Stimulated activated CD4-positive, alpha-beta T cell treated with anti-CD3 and anti-CD28 coated beads, Interleukin-4, amount 100 ng/mL, for 1 hour (primary cell): ENCODE data around the gene LDAH.

Experiments used
- DNase-seq: peaks from one replicate; pipeline ENCODE4 v3.0.0-alpha.2; 2020

LDAH gene

DNA sequence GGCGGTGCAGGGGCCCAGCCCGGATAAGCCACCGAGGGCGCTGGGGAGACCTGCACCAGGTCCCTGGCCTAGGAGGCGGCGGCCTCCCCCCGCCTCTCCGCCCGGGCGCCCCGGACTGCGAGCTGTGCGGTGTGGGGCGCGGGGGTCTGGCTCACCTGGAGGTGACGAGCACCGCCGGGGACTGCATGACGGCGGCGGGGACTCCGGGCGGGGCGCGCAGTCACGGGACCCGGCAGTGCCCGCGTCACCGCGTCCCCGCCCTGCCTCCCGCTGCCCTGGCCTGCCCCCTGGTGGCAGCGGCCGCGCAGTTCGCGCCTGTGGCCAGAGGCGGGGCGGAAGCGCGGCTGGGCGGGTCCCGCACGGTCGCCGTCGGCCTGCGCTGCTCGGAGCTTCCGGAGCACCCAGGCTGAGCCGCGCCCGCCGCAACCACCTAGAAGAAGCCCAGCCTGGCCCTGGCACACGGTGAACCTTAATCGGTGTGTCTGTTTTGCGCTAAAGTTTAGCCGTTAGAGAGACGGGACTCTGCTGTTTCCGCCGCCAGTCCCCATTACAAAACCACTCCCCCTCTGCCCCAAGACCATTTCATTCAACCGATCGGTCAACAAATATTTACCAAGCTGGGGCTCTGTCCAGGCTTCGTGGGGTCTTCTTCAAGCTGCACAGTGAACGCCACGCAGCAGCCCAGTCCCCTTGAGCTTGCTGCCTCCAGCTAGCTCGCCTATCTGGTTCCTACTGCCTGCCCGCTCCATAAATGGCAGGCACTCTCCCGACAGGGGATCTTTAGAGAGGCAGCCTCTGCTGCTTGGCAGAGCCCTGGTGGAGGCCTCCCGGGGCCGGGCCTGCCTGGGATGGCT, 171.8 kb downstream of the LDAH start, which contains the start of gene HS1BP3:
Gene HS1BP3 (minus strand): TSS at position 222 of the 854 bp plus-strand sequence. CDS start 35 bp downstream, at position 187.
- DNase-seq = peak; percentile 87

- peak; percentile 16 for DNase-seq
Measured at GRCh38 chr2:20650393-20650876, 172.5 kb downstream of the LDAH start.

GRCh38 chr2:20649976-20650375, 172.9 kb downstream of the LDAH start:
- DNase-seq = no peak

DNA sequence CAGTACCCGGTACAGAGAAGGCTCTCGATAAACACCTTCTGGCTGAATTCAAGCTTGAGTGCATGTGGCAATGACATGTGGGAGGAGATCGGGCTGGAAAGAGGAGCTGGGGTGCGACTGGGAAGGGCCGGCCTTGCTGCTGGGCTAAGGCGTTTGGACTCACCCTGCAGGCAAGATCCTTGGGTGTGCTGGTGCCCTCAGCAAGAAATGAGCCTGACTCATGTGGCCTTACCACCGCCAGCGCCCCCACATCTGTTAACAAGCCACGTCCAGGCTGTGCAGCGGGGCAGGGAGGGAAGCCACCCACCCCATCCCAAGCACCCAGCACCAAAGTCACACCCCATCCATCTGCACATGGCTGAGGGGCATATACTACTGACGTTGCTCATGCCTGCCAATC, 173.3 kb downstream of the LDAH start:
- DNase-seq = no peak

- DNase-seq = no peak
Measured at GRCh38 chr2:20648831-20649230, 174.1 kb downstream of the LDAH start.

DNA sequence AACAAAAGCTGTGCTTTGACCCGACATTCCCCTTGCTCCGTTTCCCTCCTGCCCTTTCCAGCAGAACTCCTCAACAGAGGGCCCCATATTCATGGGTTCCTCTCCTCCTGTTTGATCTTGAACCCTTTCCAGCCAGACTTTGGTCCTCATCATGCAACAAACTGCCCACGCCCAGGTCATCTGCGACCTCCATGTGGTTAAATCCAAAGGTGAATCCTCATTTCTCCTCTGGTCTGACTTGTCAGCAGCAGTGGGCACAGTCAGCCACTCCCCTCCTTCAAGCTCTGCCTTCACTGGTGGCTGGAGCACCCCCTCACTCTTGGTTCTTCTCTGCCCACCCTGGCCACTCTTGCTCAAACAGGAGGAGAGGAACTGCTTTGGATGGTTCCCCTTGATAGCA, 174.7 kb downstream of the LDAH start:
- DNase-seq = no peak

- DNase-seq = no peak
Measured at GRCh38 chr2:20647738-20648137, 175.2 kb downstream of the LDAH start.

GRCh38 chr2:20647211-20647610, 175.7 kb downstream of the LDAH start:
- no peak for DNase-seq

DNA sequence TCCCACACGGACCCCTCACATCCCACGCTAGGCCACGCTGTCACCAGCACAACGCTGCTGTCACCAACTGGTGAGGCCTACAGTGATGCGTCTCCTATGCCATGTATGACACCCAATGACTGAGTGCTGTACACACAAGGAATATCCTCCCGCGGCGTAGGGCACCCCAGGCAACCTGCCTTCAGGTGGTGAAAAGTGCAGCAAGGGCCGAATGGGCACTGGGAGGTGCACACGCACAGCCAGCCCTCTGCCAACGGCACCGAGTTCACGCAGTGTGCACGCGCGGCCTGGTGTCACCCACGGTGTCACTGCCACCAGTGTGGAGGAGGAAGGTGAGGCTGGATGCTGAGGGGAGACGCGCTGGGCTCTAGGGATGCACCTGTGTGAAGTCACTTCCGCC, 176.5 kb downstream of the LDAH start:
- no peak for DNase-seq

DNA sequence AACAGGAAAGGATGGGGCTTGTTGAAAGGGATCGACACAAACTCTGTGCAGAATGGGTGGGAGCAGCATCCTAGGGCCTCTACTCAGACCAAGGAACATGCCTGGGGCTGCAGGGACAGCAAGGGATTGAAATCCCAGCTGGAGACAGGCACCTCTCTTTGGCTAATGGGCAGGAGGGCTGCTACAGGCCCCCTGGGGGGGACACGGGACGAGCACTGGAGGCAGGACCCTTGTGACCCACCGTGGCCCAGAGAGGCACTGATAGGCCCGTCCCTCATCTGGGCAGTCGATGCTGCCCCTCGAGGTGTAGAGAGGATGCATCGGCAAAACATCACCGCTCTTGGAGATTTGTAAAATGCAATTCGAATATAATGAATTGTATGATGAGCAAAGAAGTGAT, 177.1 kb downstream of the LDAH start:
- DNase-seq = no peak

- DNase-seq = no peak
Measured at GRCh38 chr2:20645301-20645701, 177.6 kb downstream of the LDAH start.

DNA sequence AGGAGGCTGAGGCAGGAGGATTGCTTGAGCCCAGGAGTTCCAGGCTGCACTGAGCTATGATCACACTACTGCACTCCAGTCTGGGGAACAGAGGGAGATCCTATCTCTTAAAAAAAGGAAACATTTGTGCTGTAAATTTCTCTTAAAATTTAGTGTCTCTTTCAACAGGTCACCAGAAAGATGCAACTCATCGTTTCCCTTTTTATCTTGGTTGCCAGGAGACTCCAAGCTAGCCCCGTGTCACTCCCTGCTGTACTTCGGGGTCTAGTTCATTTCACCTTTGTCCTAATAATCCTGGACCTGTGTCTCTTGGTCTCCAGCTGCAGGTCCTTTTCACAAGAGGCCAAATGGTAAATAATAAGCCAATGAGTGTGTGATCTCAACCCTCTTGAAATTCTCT, 179.1 kb downstream of the LDAH start:
- DNase-seq = no peak

- no peak for DNase-seq
Measured at GRCh38 chr2:20643060-20643459, 179.8 kb downstream of the LDAH start.

- DNase-seq = peak; percentile 76
Measured at GRCh38 chr2:20642055-20642971, 180.6 kb downstream of the LDAH start.

GRCh38 chr2:20641123-20641985, 181.5 kb downstream of the LDAH start:
- DNase-seq = no peak

- DNase-seq = no peak
Measured at GRCh38 chr2:20640411-20641122, 182.3 kb downstream of the LDAH start.

DNA sequence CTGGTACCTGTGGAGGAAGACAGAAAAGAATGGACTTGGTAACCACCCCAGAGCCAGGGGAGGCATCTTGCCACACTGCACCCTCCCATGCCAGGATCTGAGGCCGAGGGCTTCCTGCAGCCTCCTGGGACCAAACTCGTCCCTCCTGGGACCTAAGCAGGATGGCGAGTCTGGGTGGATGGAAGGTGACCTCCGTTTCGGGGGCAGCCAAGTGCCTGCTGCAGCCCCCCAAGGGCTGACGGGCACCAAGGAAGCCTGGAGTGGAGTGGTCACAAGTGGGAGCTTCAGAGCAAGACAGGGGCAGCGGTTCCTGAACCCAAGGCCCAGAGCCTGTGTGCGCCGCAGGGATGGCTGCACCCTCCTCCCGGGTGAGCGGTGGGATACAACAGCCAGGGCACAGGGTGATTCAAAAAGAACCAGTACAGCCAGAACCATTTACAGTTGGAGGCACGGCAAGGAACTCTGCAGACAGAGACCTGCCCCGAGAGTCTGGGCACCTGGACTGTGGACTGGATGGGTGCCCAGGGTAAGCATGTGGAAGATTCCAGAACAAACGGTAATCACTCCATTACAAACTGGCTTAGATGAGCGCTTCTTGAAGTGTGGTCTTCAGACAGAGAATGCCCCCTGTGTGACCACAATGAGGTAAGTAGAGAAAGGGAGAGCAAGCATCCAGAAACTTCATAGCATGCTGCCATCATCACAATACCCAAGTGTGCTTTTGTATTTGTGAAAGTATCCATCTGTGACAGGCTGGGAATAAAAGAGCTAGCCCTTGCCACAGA, 184.1 kb downstream of the LDAH start:
- no peak for DNase-seq

DNA sequence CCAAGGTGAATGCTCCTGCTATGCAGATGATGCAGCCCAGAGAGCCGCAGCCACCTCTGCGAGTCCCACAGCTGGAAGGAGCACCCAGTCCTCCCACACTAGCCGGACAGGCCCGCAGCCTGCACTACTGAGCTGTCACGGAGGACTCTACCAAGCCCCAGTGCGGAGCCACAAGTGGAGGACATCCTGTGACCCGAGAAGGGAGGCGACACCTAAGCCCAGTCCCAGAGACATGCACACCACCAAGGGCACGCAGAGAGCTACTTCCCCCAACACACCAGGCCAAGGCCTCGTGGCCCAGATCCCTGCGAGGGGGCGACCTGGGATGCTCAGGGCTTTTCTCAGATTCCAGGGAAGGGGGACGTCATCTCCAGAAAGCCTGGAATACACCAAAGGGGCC, 184.9 kb downstream of the LDAH start:
- no peak for DNase-seq

- DNase-seq = no peak
Measured at GRCh38 chr2:20637147-20637546, 185.8 kb downstream of the LDAH start.

DNA sequence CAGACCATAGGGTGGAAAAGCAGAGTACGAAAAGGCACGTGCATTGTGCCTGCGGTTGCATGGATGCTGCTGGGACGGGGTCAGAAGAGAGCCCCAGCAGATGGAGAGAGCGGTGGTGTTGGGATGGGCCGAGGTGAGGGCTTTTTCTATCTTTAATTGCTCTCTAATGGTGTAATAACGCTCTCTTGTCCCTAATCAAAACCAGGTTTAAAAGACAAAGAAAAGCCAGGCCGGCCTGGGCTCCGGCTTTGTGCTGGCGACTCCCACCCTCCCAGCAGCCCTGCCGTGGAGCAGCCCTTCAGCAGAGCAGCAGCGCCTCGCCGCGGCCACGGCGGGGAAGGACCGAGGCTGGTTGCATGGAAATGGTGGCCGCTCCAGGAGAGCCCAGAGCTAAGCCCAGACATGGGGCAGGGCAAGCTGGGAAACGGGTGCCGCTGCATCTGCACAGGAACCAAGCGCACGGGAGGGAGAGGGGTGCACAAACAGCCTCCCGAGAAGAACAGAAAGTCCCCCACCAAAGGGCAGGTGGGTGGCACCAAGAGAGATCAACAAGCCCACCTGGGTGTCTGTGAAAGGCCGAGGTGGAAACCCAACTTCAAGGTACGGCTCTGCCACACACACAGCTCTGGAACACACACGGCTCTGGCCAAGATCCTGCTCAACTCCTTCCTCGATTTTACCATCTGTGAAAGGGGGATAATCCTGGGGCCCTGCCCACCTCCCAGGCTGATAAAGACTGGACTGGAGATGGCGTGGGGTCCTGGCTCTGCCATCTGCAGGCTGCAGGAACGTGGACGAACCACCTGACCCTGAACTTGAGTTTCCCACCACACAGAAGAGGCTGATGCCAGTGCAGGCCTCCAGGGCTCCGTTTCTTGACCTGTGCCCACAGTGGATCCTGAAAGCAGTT, 187.0 kb downstream of the LDAH start:
- DNase-seq = peak; percentile 41
